SK-N-SH treated with all-trans-retinoic acid at 6 μM for 48 hours (cell line): ENCODE measurements around the gene FYCO1.

Experiments used
- ATAC-seq: fragments of 200-7000 bp; cut with Tn5 transposase; 3 replicates; pipeline ENCODE4 v1.9.1; 2020; ENCODE audit warnings: mild to moderate bottlenecking, moderate library complexity
- ARNTL ChIP-seq: fragments of 450-650 bp; formaldehyde crosslinking; IDR thresholded peaks from 2 replicates; pipeline ENCODE4 v1.5.0; 2020; ENCODE audit warnings: low read depth, mild to moderate bottlenecking, moderate library complexity, borderline replicate concordance
- BACH2 ChIP-seq: fragments of 250-450 bp; sonication (Bioruptor Pico); IDR thresholded peaks from 2 replicates; pipeline ENCODE4 v1.9.0; 2021; ENCODE audit warnings: mild to moderate bottlenecking, borderline replicate concordance
- CREB5 ChIP-seq: fragments of 250-450 bp; sonication (Bioruptor Pico); IDR thresholded peaks from 2 replicates; pipeline ENCODE4 v1.5.1; 2020; ENCODE audit warnings: low read depth, mild to moderate bottlenecking, moderate library complexity
- CSDC2 ChIP-seq: fragments of 250-450 bp; sonication (Bioruptor Pico); IDR thresholded peaks from 2 replicates; pipeline ENCODE4 v1.5.0; 2020; ENCODE audit warnings: mild to moderate bottlenecking, moderate library complexity
- ESRRG ChIP-seq: fragments of 250-450 bp; sonication (Bioruptor Pico); IDR thresholded peaks from 2 replicates; pipeline ENCODE4 v1.6.1; 2021; ENCODE audit warnings: mild to moderate bottlenecking
- GLIS3 ChIP-seq: fragments of 250-450 bp; sonication (Bioruptor Pico); IDR thresholded peaks from 2 replicates; pipeline ENCODE4 v1.5.0; 2020; ENCODE audit warnings: mild to moderate bottlenecking, moderate library complexity
- ISL1 ChIP-seq: fragments of 250-450 bp; sonication (Bioruptor Pico); IDR thresholded peaks from 2 replicates; pipeline ENCODE4 v2.1.2; 2022; ENCODE audit warnings: mild to moderate bottlenecking, moderate library complexity
- OSR1 ChIP-seq: fragments of 250-450 bp; sonication (Bioruptor Pico); IDR thresholded peaks from 2 replicates; pipeline ENCODE4 v1.8.0; 2022; ENCODE audit warnings: moderate library complexity, mild to moderate bottlenecking, inconsistent platforms
- POU6F1 ChIP-seq: fragments of 250-450 bp; sonication (Bioruptor Pico); IDR thresholded peaks from 2 replicates; pipeline ENCODE4 v1.8.0; 2021; ENCODE audit warnings: low read depth, mild to moderate bottlenecking, moderate library complexity, borderline replicate concordance
- PPARA ChIP-seq: fragments of 250-450 bp; sonication (Bioruptor Pico); IDR thresholded peaks from 2 replicates; pipeline ENCODE4 v1.5.0; 2020; ENCODE audit warnings: mild to moderate bottlenecking, borderline replicate concordance
- RARB ChIP-seq: fragments of 250-450 bp; sonication (Bioruptor Pico); IDR thresholded peaks from 2 replicates; pipeline ENCODE4 v1.8.0; 2021; ENCODE audit warnings: mild to moderate bottlenecking, moderate library complexity
- SNAI2 ChIP-seq: fragments of 250-450 bp; sonication (Bioruptor Pico); IDR thresholded peaks from 2 replicates; pipeline ENCODE4 v1.5.0; 2020; ENCODE audit warnings: mild to moderate bottlenecking, moderate library complexity
- TCF4 ChIP-seq: fragments of 250-450 bp; sonication (Bioruptor Pico); IDR thresholded peaks from 2 replicates; pipeline ENCODE4 v1.8.0; 2021; ENCODE audit warnings: mild to moderate bottlenecking, moderate library complexity, borderline replicate concordance
- TOX ChIP-seq: fragments of 250-450 bp; sonication (Bioruptor Pico); IDR thresholded peaks from 2 replicates; pipeline ENCODE4 v1.8.0; 2021; ENCODE audit warnings: mild to moderate bottlenecking, moderate library complexity, borderline replicate concordance
- ZC3H10 ChIP-seq: fragments of 250-450 bp; sonication (Bioruptor Pico); IDR thresholded peaks from 2 replicates; pipeline ENCODE4 v1.5.1; 2021; ENCODE audit warnings: mild to moderate bottlenecking, moderate library complexity
- ZFP3 ChIP-seq: fragments of 250-450 bp; sonication (Bioruptor Pico); IDR thresholded peaks from 2 replicates; pipeline ENCODE4 v1.5.0; 2020; ENCODE audit warnings: mild to moderate bottlenecking, moderate library complexity
- ZFP30 ChIP-seq: fragments of 450-650 bp; formaldehyde crosslinking; IDR thresholded peaks from 2 replicates; pipeline ENCODE4 v1.5.0; 2022; ENCODE audit warnings: mild to moderate bottlenecking, moderate library complexity
- ZNF565 ChIP-seq: fragments of 450-650 bp; formaldehyde crosslinking; conservative IDR thresholded peaks from 2 replicates; pipeline ENCODE4 v1.5.0; 2020; ENCODE audit warnings: low read depth, mild to moderate bottlenecking, moderate library complexity
- ZNF70 ChIP-seq: fragments of 450-650 bp; formaldehyde crosslinking; IDR thresholded peaks from 2 replicates; pipeline ENCODE4 v1.5.0; 2020; ENCODE audit warnings: mild to moderate bottlenecking, moderate library complexity
- ZNF8 ChIP-seq: fragments of 450-650 bp; formaldehyde crosslinking; IDR thresholded peaks from 2 replicates; pipeline ENCODE4 v1.5.0; 2020; ENCODE audit warnings: mild to moderate bottlenecking, moderate library complexity
- TF ChIP-seq, protein P1 (sequence below): fragments of 250-450 bp; sonication (Bioruptor Pico); IDR thresholded peaks from 2 replicates; pipeline ENCODE4 v1.5.0; 2020; ENCODE audit warnings: mild to moderate bottlenecking, moderate library complexity
- TF ChIP-seq, protein P2 (sequence below): fragments of 250-450 bp; sonication (Bioruptor Pico); IDR thresholded peaks from 2 replicates; pipeline ENCODE4 v1.5.1; 2021; ENCODE audit warnings: mild to moderate bottlenecking, moderate library complexity
- TF ChIP-seq, protein P3 (sequence below): fragments of 250-450 bp; sonication (Bioruptor Pico); IDR thresholded peaks from 2 replicates; pipeline ENCODE4 v1.8.0; 2020; ENCODE audit warnings: mild to moderate bottlenecking, moderate library complexity, borderline replicate concordance

FYCO1 gene

DNA sequence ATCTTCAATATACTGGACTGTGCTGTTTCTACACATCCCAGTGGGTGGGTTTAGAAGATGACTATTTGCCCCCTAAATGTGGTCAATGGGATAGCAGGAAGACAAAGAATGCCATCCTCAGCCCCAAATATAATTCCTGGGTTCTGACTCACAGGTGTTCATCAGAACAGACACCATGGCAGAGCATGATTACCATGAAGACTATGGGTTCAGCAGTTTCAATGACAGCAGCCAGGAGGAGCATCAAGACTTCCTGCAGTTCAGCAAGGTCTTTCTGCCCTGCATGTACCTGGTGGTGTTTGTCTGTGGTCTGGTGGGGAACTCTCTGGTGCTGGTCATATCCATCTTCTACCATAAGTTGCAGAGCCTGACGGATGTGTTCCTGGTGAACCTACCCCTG, 49.3 kb downstream of the FYCO1 start:
- TF ChIP-seq ZFP30 (CRISPR knock-in tag) (no peak), BACH2 (CRISPR knock-in tag) (no peak), ISL1 (CRISPR knock-in tag) (no peak), SNAI2 (CRISPR knock-in tag) (no peak), CREB5 (CRISPR knock-in tag) (no peak), TOX (no peak)
- TF ChIP-seq, protein P1, sequence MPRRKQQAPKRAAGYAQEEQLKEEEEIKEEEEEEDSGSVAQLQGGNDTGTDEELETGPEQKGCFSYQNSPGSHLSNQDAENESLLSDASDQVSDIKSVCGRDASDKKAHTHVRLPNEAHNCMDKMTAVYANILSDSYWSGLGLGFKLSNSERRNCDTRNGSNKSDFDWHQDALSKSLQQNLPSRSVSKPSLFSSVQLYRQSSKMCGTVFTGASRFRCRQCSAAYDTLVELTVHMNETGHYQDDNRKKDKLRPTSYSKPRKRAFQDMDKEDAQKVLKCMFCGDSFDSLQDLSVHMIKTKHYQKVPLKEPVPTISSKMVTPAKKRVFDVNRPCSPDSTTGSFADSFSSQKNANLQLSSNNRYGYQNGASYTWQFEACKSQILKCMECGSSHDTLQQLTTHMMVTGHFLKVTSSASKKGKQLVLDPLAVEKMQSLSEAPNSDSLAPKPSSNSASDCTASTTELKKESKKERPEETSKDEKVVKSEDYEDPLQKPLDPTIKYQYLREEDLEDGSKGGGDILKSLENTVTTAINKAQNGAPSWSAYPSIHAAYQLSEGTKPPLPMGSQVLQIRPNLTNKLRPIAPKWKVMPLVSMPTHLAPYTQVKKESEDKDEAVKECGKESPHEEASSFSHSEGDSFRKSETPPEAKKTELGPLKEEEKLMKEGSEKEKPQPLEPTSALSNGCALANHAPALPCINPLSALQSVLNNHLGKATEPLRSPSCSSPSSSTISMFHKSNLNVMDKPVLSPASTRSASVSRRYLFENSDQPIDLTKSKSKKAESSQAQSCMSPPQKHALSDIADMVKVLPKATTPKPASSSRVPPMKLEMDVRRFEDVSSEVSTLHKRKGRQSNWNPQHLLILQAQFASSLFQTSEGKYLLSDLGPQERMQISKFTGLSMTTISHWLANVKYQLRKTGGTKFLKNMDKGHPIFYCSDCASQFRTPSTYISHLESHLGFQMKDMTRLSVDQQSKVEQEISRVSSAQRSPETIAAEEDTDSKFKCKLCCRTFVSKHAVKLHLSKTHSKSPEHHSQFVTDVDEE (CRISPR knock-in tag): no peak
- no peak for ATAC-seq

DNA sequence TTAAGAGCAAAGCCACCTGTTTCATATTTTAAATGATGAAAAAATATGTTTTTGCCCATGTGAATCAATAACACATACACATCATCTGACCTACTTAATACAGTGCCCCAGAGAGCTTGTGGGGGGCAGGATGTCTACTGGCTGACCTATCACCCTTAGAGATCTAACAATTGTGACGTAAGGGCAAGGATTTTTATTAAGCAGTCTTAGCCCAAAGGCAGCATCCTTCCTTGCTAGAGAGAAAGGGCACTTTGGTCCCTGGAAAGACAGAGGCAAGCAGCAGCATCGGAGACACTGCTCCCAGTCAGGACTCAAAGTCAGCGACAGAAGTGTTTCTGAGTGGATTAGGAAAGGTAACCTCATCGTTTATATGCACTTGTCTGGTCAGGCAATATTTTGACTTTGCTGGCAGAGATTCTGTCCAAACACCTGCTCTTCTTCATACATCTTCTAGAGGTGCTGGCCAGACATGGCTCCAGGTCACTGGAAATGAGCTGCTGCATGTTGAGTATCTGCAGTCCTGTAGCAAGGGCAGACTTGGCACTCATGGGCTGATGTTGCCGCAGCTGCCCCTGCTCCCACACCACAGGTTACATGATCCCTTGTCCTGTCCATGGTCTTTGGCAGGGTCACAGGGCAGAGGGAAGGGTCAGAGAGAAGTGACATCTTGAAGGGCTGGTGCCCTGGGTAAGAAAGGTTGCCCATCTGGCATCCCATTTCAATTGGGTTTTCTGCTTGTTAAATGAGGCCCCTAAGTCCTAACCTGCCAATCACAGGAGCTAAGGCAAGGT, 50.6 kb downstream of the FYCO1 start:
- ATAC-seq: no peak
- TF ChIP-seq ZNF8 (CRISPR knock-in tag) (no peak), RARB (CRISPR knock-in tag) (no peak), GLIS3 (CRISPR knock-in tag) (no peak), PPARA (CRISPR knock-in tag) (no peak), ARNTL (CRISPR knock-in tag) (no peak), ZNF565 (CRISPR knock-in tag) (no peak), OSR1 (CRISPR knock-in tag) (no peak), ZC3H10 (CRISPR knock-in tag) (no peak), ZFP3 (CRISPR knock-in tag) (no peak)
- TF ChIP-seq, protein P2, sequence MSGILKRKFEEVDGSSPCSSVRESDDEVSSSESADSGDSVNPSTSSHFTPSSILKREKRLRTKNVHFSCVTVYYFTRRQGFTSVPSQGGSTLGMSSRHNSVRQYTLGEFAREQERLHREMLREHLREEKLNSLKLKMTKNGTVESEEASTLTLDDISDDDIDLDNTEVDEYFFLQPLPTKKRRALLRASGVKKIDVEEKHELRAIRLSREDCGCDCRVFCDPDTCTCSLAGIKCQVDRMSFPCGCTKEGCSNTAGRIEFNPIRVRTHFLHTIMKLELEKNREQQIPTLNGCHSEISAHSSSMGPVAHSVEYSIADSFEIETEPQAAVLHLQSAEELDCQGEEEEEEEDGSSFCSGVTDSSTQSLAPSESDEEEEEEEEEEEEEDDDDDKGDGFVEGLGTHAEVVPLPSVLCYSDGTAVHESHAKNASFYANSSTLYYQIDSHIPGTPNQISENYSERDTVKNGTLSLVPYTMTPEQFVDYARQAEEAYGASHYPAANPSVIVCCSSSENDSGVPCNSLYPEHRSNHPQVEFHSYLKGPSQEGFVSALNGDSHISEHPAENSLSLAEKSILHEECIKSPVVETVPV: no peak
- TF ChIP-seq, protein P3, sequence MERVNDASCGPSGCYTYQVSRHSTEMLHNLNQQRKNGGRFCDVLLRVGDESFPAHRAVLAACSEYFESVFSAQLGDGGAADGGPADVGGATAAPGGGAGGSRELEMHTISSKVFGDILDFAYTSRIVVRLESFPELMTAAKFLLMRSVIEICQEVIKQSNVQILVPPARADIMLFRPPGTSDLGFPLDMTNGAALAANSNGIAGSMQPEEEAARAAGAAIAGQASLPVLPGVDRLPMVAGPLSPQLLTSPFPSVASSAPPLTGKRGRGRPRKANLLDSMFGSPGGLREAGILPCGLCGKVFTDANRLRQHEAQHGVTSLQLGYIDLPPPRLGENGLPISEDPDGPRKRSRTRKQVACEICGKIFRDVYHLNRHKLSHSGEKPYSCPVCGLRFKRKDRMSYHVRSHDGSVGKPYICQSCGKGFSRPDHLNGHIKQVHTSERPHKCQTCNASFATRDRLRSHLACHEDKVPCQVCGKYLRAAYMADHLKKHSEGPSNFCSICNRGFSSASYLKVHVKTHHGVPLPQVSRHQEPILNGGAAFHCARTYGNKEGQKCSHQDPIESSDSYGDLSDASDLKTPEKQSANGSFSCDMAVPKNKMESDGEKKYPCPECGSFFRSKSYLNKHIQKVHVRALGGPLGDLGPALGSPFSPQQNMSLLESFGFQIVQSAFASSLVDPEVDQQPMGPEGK (CRISPR knock-in tag): no peak

DNA sequence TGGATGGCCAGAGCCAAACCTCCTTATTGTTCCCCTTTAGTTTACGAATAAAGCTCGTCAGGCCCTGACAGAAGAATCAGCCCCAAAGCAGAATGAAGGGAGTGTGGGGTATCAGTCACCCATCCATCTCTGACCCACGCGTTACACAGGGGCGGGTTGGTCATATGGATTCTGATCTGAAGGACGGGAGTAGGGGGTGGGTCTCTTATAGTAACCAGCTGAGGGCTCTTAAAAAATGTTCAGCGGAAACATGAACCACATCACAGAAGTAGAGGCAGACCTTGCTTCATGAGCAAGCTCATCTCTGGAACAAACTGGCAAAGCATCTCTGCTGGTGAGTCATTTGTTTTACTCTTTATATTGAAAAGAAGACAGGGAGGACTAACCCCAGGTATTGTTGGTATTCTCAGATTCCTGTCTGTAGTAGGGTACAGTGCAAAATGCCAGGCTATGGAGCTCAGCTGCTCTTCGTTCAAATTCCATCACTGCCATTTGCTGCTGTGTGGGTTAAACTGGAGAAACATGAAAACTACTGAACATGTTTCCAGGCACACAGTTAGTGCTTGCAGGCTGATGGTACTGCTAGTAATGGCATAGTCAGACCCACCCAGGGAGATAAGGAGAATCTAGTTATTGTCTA, 52.3 kb downstream of the FYCO1 start, which contains the start of gene CXCR6:
TSS of gene CXCR6 (plus strand) at position 258 of the 640 bp plus-strand sequence. CDS start 3,018 bp downstream, outside the sequence.
- TF ChIP-seq TCF4 (no peak), CREB5 (CRISPR knock-in tag) (no peak), ESRRG (CRISPR knock-in tag) (no peak), TOX (no peak), ARNTL (CRISPR knock-in tag) (no peak), CSDC2 (no peak), BACH2 (CRISPR knock-in tag) (no peak), OSR1 (CRISPR knock-in tag) (no peak), POU6F1 (no peak), GLIS3 (CRISPR knock-in tag) (no peak), ZC3H10 (CRISPR knock-in tag) (no peak), SNAI2 (CRISPR knock-in tag) (no peak), ZNF70 (CRISPR knock-in tag) (no peak), RARB (CRISPR knock-in tag) (no peak), ZFP3 (CRISPR knock-in tag) (no peak)
- TF ChIP-seq, protein P3 (CRISPR knock-in tag): no peak
- ATAC-seq: no peak
